Measurements from ENCODE around the gene PEX14. TPM values are rescaled to one million over a fixed set of nuclear protein-coding genes. Genes with fewer than 3 reads are reported as not detected.
"Not testable (repeated sequence)": the region's sequence is repeated elsewhere in the genome, so short reads cannot be mapped to it uniquely, and the experiment has no call there.

PEX14 gene
- total RNA-seq, 1 experiment from 2014 or later = 29.3 TPM

DNA sequence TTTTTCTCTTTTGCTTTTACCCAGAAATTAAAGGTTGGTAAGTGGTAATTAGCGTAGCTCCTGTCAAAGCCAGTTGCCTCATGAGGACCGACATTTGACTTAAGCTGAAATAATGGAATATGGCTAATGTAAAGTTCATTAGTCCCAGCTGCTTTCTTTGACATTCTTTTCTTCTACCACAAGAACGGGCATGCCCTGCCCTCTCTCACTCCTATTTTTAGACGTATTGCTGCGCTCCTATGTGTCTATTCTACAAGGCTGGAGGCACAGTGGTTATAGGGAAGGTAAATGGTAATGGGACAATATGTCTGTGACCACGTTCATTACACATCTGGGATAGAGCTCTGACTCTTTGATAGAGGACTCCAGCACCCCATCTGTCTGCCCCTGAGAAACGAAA is 18.1 kb upstream of the PEX14 start:
- DNase-seq (ENCODE audit: low read depth, low spot score) (no peak), ATAC-seq (no peak)
- H3K4me1 ChIP-seq (ENCODE audit: control insufficient read depth in 1 of 2, insufficient read depth in 2 of 2, low read length in 2 of 2) = peaks cover 9 to 10% of the 10 kb centered on the region in 2 experiments
- H3K4me3 ChIP-seq (replicated peaks in 1 of 2; ENCODE audit: low read depth in 1 of 2, low read length in 2 of 2) = no peak overlapping the region
- H2AFZ ChIP-seq (ENCODE audit: low read depth, low read length, poor library complexity, severe bottlenecking) = no peak overlapping the region
- no peak overlapping the region for H3K4me2 ChIP-seq (ENCODE audit: low read length)
- H3K36me3 ChIP-seq (ENCODE audit: control insufficient read depth in 1 of 2, insufficient read depth in 2 of 2, low read length in 2 of 2) = peaks cover 9 to 23% of the 10 kb centered on the region in 2 experiments
- no peaks in the 10 kb centered on the region for H4K20me1 ChIP-seq (ENCODE audit: insufficient read depth)
- H3K9ac ChIP-seq (ENCODE audit: low read length) = no peak overlapping the region
- ChIA-PET POLR2A (interaction anchor here (1.2 kb wide), 1 partner anchor 27 kb away, joined by 7 read pairs; the partner anchor contains the start of gene CENPS), CTCF (interaction anchor here (0.7 kb wide), 1 partner anchor 27 kb away, joined by 3 read pairs; no protein-coding TSS in a partner anchor), RAD21 (ENCODE audit: low non-redundant PET in 1 of 2, low total read pairs in 2 of 2, uncharacterized antibody in 2 of 2, unreplicated experiment in 2 of 2) (interaction anchor here in 1 of 2 experiments (0.6 kb wide), 1 partner anchor 97 kb away, joined by 3 read pairs; no protein-coding TSS in a partner anchor)
- TSS peak; percentile 21 for BruUV-seq (replicated peaks)
- TF ChIP-seq RAD21 (IDR thresholded peaks at IDR 0.05; ENCODE audit: low read depth) (no peak), ZNF274 (IDR thresholded peaks at IDR 0.05; ENCODE audit: low read depth, low read length) (no peak), SIN3A (IDR thresholded peaks at IDR 0.05; ENCODE audit: low read depth) (no peak), EZH2phosphoT487 (IDR thresholded peaks at IDR 0.05; ENCODE audit: borderline replicate concordance) (no peak), POLR2AphosphoS5 (IDR thresholded peaks at IDR 0.05; ENCODE audit: low read depth, low read length) (peak; percentile 37; the same call in 1 of the 2 replicates), TCF7L2 (IDR thresholded peaks at IDR 0.05; ENCODE audit: borderline replicate concordance, extremely low read depth, insufficient read depth, insufficient read length) (no peak)
- TF ChIP-seq, protein P1, sequence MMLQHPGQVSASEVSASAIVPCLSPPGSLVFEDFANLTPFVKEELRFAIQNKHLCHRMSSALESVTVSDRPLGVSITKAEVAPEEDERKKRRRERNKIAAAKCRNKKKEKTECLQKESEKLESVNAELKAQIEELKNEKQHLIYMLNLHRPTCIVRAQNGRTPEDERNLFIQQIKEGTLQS (IDR thresholded peaks at IDR 0.05) = no peak
- TF ChIP-seq, protein P2, sequence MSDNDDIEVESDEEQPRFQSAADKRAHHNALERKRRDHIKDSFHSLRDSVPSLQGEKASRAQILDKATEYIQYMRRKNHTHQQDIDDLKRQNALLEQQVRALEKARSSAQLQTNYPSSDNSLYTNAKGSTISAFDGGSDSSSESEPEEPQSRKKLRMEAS (IDR thresholded peaks at IDR 0.05) = no peak
- intact Hi-C loops (cut with micrococcal nuclease) = no loop called here
- H3K27ac ChIP-seq (ENCODE audit: low read depth, low read length) = no peak overlapping the region
- H3K79me2 ChIP-seq (ENCODE audit: insufficient read depth, low read length) = no peaks in the 10 kb centered on the region
- H3K27me3 ChIP-seq (ENCODE audit: insufficient read depth, low read length) = no peaks in the 10 kb centered on the region
- H3K9me2 ChIP-seq (ENCODE audit: insufficient read depth) = no peaks in the 10 kb centered on the region
- peaks cover 0 to 4% of the 10 kb centered on the region in 2 experiments; a peak in 1 of 4 replicates for H3K9me3 ChIP-seq (ENCODE audit: control insufficient read depth in 1 of 2, insufficient read depth in 1 of 2, low read depth in 1 of 2, low read length in 2 of 2)

DNA sequence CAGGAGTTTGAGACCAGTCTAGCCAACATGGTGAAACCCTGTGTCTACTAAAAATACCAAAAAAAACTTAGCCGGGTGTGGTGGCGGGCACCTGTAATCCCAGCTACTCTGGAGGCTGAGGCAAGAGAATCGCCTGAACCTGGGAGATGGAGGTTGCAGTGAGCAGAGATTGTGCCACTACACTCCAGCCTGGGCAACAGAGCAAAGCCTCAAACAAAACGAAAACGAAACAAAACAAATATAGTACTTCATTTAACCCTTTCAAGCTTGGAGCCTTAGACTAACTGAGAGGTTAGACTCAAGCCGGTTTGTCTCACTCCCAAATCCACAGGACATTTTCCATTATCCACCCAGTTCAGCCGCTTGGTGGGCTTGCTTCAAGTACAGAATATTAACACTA is 17.3 kb upstream of the PEX14 start:
- H3K9ac ChIP-seq (ENCODE audit: low read length); H3K4me1 ChIP-seq (ENCODE audit: control insufficient read depth in 1 of 2, insufficient read depth in 2 of 2, low read length in 2 of 2); ATAC-seq; H3K4me3 ChIP-seq (replicated peaks in 1 of 2; ENCODE audit: low read depth in 1 of 2, low read length in 2 of 2); H3K27me3 ChIP-seq (ENCODE audit: insufficient read depth, low read length); intact Hi-C loops (cut with micrococcal nuclease); H3K79me2 ChIP-seq (ENCODE audit: insufficient read depth, low read length); DNase-seq (ENCODE audit: low read depth, low spot score); H2AFZ ChIP-seq (ENCODE audit: low read depth, low read length, poor library complexity, severe bottlenecking); POLR2A ChIA-PET; CTCF ChIA-PET; H3K9me3 ChIP-seq (ENCODE audit: control insufficient read depth in 1 of 2, insufficient read depth in 1 of 2, low read depth in 1 of 2, low read length in 2 of 2); RAD21 ChIA-PET (ENCODE audit: low non-redundant PET in 1 of 2, low total read pairs in 2 of 2, uncharacterized antibody in 2 of 2, unreplicated experiment in 2 of 2); H3K4me2 ChIP-seq (ENCODE audit: low read length); BruUV-seq (replicated peaks); H4K20me1 ChIP-seq (ENCODE audit: insufficient read depth); H3K9me2 ChIP-seq (ENCODE audit: insufficient read depth); H3K27ac ChIP-seq (ENCODE audit: low read depth, low read length): not testable (repeated sequence)
- H3K36me3 ChIP-seq (ENCODE audit: control insufficient read depth in 1 of 2, insufficient read depth in 2 of 2, low read length in 2 of 2) = peaks cover 10 to 28% of the 10 kb centered on the region in 2 experiments
